ENCODE data around the gene CNTNAP5.

CNTNAP5 gene

GRCh38 chr2:124725187-124725586 is 700.1 kb downstream of the CNTNAP5 start:
- H3K79me2 ChIP-seq (ENCODE audit: low read length) = no peaks in the 10 kb centered on the region
- no peak overlapping the region for H3K27ac ChIP-seq (ENCODE audit: low read length)
- peaks cover 10% of the 10 kb centered on the region for H3K4me1 ChIP-seq (ENCODE audit: low read length)
- H4K20me1 ChIP-seq (ENCODE audit: insufficient read depth, low read length) = no peaks in the 10 kb centered on the region
- H3K27me3 ChIP-seq (ENCODE audit: low read depth, low read length) = no peaks in the 10 kb centered on the region
- no peaks in the 10 kb centered on the region for H3K36me3 ChIP-seq (replicated peaks; ENCODE audit: low read depth, low read length)
- TF ChIP-seq EZH2phosphoT487 (IDR thresholded peaks at IDR 0.05; ENCODE audit: low read depth) (no peak), CTCF (IDR thresholded peaks at IDR 0.05; ENCODE audit: low read depth, low read length) (no peak)
- H3K4me2 ChIP-seq (ENCODE audit: low read length) = no peak overlapping the region
- no peak overlapping the region for H3K9ac ChIP-seq (ENCODE audit: low read length)
- H3K4me3 ChIP-seq (ENCODE audit: low read length) = no peak overlapping the region
- H2AFZ ChIP-seq (ENCODE audit: low read depth, low read length) = no peak overlapping the region
- no peaks in the 10 kb centered on the region for H3K9me3 ChIP-seq (ENCODE audit: insufficient read depth, low read length)

DNA sequence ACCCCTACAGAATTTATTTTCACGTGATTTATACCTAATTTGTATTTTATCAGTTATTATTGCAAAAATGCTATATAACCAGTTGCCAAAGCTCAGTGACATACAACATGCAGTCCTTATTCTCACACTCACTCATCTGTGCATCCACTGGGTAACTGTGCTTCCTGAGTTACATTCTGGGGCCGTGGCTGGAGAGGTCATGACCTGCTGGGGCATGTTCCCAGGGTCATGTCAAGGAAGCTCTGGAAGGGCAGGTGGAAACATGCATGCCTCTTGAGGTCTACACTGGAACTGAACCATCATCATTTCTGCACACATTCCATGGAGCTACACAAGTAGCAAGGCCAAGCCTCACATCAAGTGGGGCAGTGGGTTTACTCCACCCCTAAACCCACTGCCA is 715.5 kb downstream of the CNTNAP5 start:
- H4K20me1 ChIP-seq (ENCODE audit: insufficient read depth, low read length) = no peaks in the 10 kb centered on the region
- no peak overlapping the region for H3K9ac ChIP-seq (ENCODE audit: low read length)
- H3K4me3 ChIP-seq (ENCODE audit: low read length) = no peak overlapping the region
- TF ChIP-seq CTCF (IDR thresholded peaks at IDR 0.05; ENCODE audit: low read depth, low read length) (no peak), EZH2phosphoT487 (IDR thresholded peaks at IDR 0.05; ENCODE audit: low read depth) (no peak)
- no peak overlapping the region for H3K4me2 ChIP-seq (ENCODE audit: low read length)
- H3K4me1 ChIP-seq (ENCODE audit: low read length) = no peaks in the 10 kb centered on the region
- no peaks in the 10 kb centered on the region for H3K9me3 ChIP-seq (ENCODE audit: insufficient read depth, low read length)
- H2AFZ ChIP-seq (ENCODE audit: low read depth, low read length) = no peak overlapping the region
- H3K27me3 ChIP-seq (ENCODE audit: low read depth, low read length) = no peaks in the 10 kb centered on the region
- no peaks in the 10 kb centered on the region for H3K79me2 ChIP-seq (ENCODE audit: low read length)
- no peaks in the 10 kb centered on the region for H3K36me3 ChIP-seq (replicated peaks; ENCODE audit: low read depth, low read length)
- no peak overlapping the region for H3K27ac ChIP-seq (ENCODE audit: low read length)

DNA sequence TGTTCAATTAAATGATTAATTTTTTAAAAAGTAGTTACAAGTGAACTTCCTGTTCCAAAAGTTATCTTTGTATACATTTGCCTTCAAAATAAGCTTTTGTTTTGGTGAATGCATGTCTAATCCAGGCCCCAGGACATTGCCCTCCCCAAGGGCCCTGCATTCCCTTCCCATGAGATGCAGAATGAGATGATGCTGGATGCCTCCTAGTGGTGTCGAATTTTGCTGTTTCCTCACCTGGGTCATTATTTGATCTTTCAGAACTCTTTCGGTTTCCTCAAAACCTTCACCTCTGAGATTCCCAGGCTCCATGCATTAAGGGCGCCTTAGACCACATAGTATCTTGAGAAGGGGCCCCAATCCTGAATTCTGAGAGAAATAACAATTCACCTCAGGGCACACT is 728.8 kb downstream of the CNTNAP5 start:
- H4K20me1 ChIP-seq (ENCODE audit: insufficient read depth, low read length) = no peaks in the 10 kb centered on the region
- no peaks in the 10 kb centered on the region; the same call in 1 of the 2 replicates for H3K4me1 ChIP-seq (ENCODE audit: low read length)
- H2AFZ ChIP-seq (ENCODE audit: low read depth, low read length) = no peak overlapping the region
- H3K9me3 ChIP-seq (ENCODE audit: insufficient read depth, low read length) = no peaks in the 10 kb centered on the region
- no peak overlapping the region for H3K4me3 ChIP-seq (ENCODE audit: low read length)
- H3K4me2 ChIP-seq (ENCODE audit: low read length) = no peak overlapping the region
- no peak overlapping the region for H3K9ac ChIP-seq (ENCODE audit: low read length)
- H3K36me3 ChIP-seq (replicated peaks; ENCODE audit: low read depth, low read length) = no peaks in the 10 kb centered on the region
- no peaks in the 10 kb centered on the region for H3K27me3 ChIP-seq (ENCODE audit: low read depth, low read length)
- peak; percentile 34 for TF ChIP-seq CTCF (IDR thresholded peaks at IDR 0.05; ENCODE audit: low read depth, low read length)
- no peak for TF ChIP-seq EZH2phosphoT487 (IDR thresholded peaks at IDR 0.05; ENCODE audit: low read depth)
- no peaks in the 10 kb centered on the region for H3K79me2 ChIP-seq (ENCODE audit: low read length)
- H3K27ac ChIP-seq (ENCODE audit: low read length) = no peak overlapping the region

DNA sequence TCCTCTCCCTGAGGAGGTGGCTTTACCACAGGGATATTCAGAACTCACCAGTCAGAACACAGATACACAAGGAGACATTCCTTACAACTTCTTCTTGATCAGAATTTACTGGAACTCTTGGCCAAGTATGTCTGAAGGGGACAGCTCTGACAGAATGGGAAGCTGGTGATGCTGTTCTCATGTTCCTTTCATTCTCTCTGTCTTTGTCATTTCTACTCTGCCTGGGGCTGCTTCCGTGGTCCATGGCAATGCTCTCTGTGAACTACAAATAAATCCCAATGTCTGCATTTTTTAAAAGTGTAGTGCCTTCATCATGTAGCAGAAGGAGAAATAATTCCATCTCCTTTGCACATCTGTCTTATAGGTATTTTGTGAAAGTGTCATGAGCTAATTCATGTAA is 730.3 kb downstream of the CNTNAP5 start:
- Histone ChIP-seq H3K4me1 (ENCODE audit: low read length) (no peaks in the 10 kb centered on the region), H3K9ac (ENCODE audit: low read length) (no peak overlapping the region), H3K36me3 (replicated peaks; ENCODE audit: low read depth, low read length) (no peaks in the 10 kb centered on the region), H2AFZ (ENCODE audit: low read depth, low read length) (no peak overlapping the region), H3K4me2 (ENCODE audit: low read length) (no peak overlapping the region), H3K27ac (ENCODE audit: low read length) (no peak overlapping the region), H4K20me1 (ENCODE audit: insufficient read depth, low read length) (no peaks in the 10 kb centered on the region), H3K4me3 (ENCODE audit: low read length) (no peak overlapping the region), H3K79me2 (ENCODE audit: low read length) (no peaks in the 10 kb centered on the region), H3K9me3 (ENCODE audit: insufficient read depth, low read length) (no peaks in the 10 kb centered on the region), H3K27me3 (ENCODE audit: low read depth, low read length) (no peaks in the 10 kb centered on the region)
- no peak for TF ChIP-seq EZH2phosphoT487 (IDR thresholded peaks at IDR 0.05; ENCODE audit: low read depth)
- no peak for TF ChIP-seq CTCF (IDR thresholded peaks at IDR 0.05; ENCODE audit: low read depth, low read length)
